MCF 10A (cell line): Measurements from ENCODE around the gene SST. TPM values are rescaled to one million over a fixed set of nuclear protein-coding genes. Genes with fewer than 3 reads are reported as not detected.
"Not testable (repeated sequence)": the region's sequence is repeated elsewhere in the genome, so short reads cannot be mapped to it uniquely, and the experiment has no call there.

Experiments
- BruUV-seq: library from RNA; stranded (reverse); fragments of 400-500 nt; replicated peaks from 2 replicates; lab custom pipeline; 2021; lab: Mats Ljungman, UMichigan
- CTCF ChIA-PET: fragments of 300-600 bp; sonication (Branson Sonifier 250); formaldehyde crosslinking; extraction: SDS; loops from one replicate; lab custom pipeline; 2021; ENCODE audit warnings: antibody characterized with exemption, inconsistent platforms; lab: Yijun Ruan, JAX
- POLR2A ChIA-PET: fragments of 300-600, 350-650 bp; sonication (Branson Sonifier 250); formaldehyde crosslinking; extraction: SDS; loops from one replicate; lab custom pipeline; 2020; ENCODE audit warnings: antibody characterized with exemption, inconsistent platforms; lab: Yijun Ruan, JAX
- DNase-seq: peaks from one replicate; pipeline ENCODE4 v3.0.0-alpha.2; 2018; ENCODE audit not compliant: unreplicated experiment
- H3K27ac Mint-ChIP-seq: one replicate; pipeline ENCODE4 v1.8.0; 2022; ENCODE audit warnings: mild to moderate bottlenecking, low read depth, mixed read lengths; ENCODE audit not compliant: unreplicated experiment
- H3K27me3 Mint-ChIP-seq: one replicate; pipeline ENCODE4 v1.8.0; 2022; ENCODE audit warnings: mixed read lengths; ENCODE audit not compliant: insufficient read depth, unreplicated experiment
- H3K36me3 Mint-ChIP-seq: one replicate; pipeline ENCODE4 v1.8.0; 2022; ENCODE audit warnings: mild to moderate bottlenecking, moderate library complexity, mixed read lengths; ENCODE audit not compliant: insufficient read depth, unreplicated experiment
- H3K4me1 Mint-ChIP-seq: one replicate; pipeline ENCODE4 v1.8.0; 2022; ENCODE audit warnings: mixed read lengths; ENCODE audit not compliant: insufficient read depth, unreplicated experiment
- H3K4me3 Mint-ChIP-seq: one replicate; pipeline ENCODE4 v1.8.0; 2022; ENCODE audit warnings: mild to moderate bottlenecking, moderate library complexity, mixed read lengths; ENCODE audit not compliant: unreplicated experiment
- H3K9me3 Mint-ChIP-seq: one replicate; pipeline ENCODE4 v1.8.0; 2022; ENCODE audit warnings: mixed read lengths; ENCODE audit not compliant: unreplicated experiment
- CTCF ChIP-seq: fragments of 200-600 bp; IDR thresholded peaks from one replicate; pipeline ENCODE4 v1.8.0; 2022; ENCODE audit warnings: antibody characterized with exemption, mild to moderate bottlenecking; ENCODE audit not compliant: unreplicated experiment
- intact Hi-C: fragments of 100-400 bp; cut with micrococcal nuclease; formaldehyde crosslinking; loops from 2 replicates; pipeline ENCODE4 v1.14.1; 2022
- total RNA-seq: library from RNA; stranded (reverse); gene quantifications from 2 replicates; pipeline ENCODE4 v1.2.3, GENCODE V29; 2022

Gene SST
- total RNA-seq, 1 experiment from 2014 or later, result not detected

GRCh38 chr3:187686621-187687273 is 16.6 kb upstream of the SST start:
- Mint-ChIP-seq H3K9me3 (peaks cover 11% of the 10 kb centered on the region), H3K27me3 (peaks cover 48% of the 10 kb centered on the region)

GRCh38 chr3:187685948-187686347 is 15.8 kb upstream of the SST start:
- CTCF ChIA-PET, result interaction anchor here (1.2 to 19.7 kb wide), 2 partner anchors 360 to 468 kb away, joined by 3 to 629 read pairs; no protein-coding TSS in a partner anchor
- Mint-ChIP-seq H3K4me1 (no peaks in the 10 kb centered on the region), H3K36me3 (no peaks in the 10 kb centered on the region), H3K27me3 (peaks cover 42% of the 10 kb centered on the region), H3K9me3 (peaks cover 11% of the 10 kb centered on the region), H3K27ac (no peak overlapping the region), H3K4me3 (no peak overlapping the region)
- DNase-seq, result no peak
- POLR2A ChIA-PET, result interaction anchor here (0.5 kb wide), 1 partner anchor 418 kb away, joined by 3 read pairs; no protein-coding TSS in a partner anchor
- TF ChIP-seq CTCF, result no peak
- BruUV-seq, result no TSS peak
- intact Hi-C loops, result no loop called here

More at GRCh38 chr3:187686621-187687273, 16.6 kb upstream of the SST start:
- no TSS peak for BruUV-seq
- no peaks in the 10 kb centered on the region for H3K36me3 Mint-ChIP-seq
- H3K4me3 Mint-ChIP-seq, result no peak overlapping the region
- TF ChIP-seq CTCF, result no peak
- CTCF ChIA-PET, result interaction anchor here (0.5 to 4.3 kb wide), 5 partner anchors 10 to 469 kb away, joined by 3 to 24 read pairs (median 4); no protein-coding TSS in a partner anchor
- POLR2A ChIA-PET, result interaction anchor here (0.6 kb wide), 1 partner anchor 441 kb away, joined by 3 read pairs; no protein-coding TSS in a partner anchor
- DNase-seq, result no peak
- intact Hi-C loops, result no loop called here
- H3K4me1 Mint-ChIP-seq, result no peaks in the 10 kb centered on the region
- H3K27ac Mint-ChIP-seq, result no peak overlapping the region

GRCh38 chr3:187684880-187685279 is 14.7 kb upstream of the SST start:
- Mint-ChIP-seq H3K36me3 (no peaks in the 10 kb centered on the region), H3K9me3 (peaks cover 11% of the 10 kb centered on the region), H3K4me1 (no peaks in the 10 kb centered on the region), H3K27ac (no peak overlapping the region), H3K4me3 (no peak overlapping the region), H3K27me3 (peaks cover 48% of the 10 kb centered on the region)
- TF ChIP-seq CTCF, result no peak
- intact Hi-C loops, result loop anchor here (1.0 kb wide), 1 partner anchor 29 kb away; no protein-coding TSS in a partner anchor
- no TSS peak for BruUV-seq
- CTCF ChIA-PET, result interaction anchor here (0.6 to 19.7 kb wide), 4 partner anchors 8 to 359 kb away, joined by 3 to 629 read pairs (median 4); no protein-coding TSS in a partner anchor
- POLR2A ChIA-PET, result no interaction called here
- no peak for DNase-seq

- TF ChIP-seq CTCF, result no peak
- ChIA-PET CTCF (interaction anchor here (0.5 to 19.7 kb wide), 6 partner anchors 9 to 834 kb away, joined by 3 to 629 read pairs (median 4); no protein-coding TSS in a partner anchor), POLR2A (no interaction called here)
- Mint-ChIP-seq H3K4me3 (no peak overlapping the region), H3K9me3 (peaks cover 11% of the 10 kb centered on the region), H3K27me3 (peaks cover 48% of the 10 kb centered on the region), H3K4me1 (no peaks in the 10 kb centered on the region), H3K36me3 (no peaks in the 10 kb centered on the region), H3K27ac (no peak overlapping the region)
- intact Hi-C loops, result loop anchor here (1.0 kb wide), 1 partner anchor 30 kb away; no protein-coding TSS in a partner anchor
- no peak for DNase-seq
- BruUV-seq, result no TSS peak
These were observed 14.2 kb upstream of the SST start for GRCh38 chr3:187684444-187684843.

GRCh38 chr3:187681756-187682155 is 11.6 kb upstream of the SST start:
- H3K4me3 Mint-ChIP-seq, H3K27ac Mint-ChIP-seq, BruUV-seq, H3K4me1 Mint-ChIP-seq, H3K36me3 Mint-ChIP-seq, intact Hi-C loops, DNase-seq: not testable (repeated sequence)
- Mint-ChIP-seq H3K9me3 (peaks cover 11% of the 10 kb centered on the region), H3K27me3 (peaks cover 52% of the 10 kb centered on the region)
- ChIA-PET CTCF (interaction anchor here (0.7 to 19.7 kb wide), 9 partner anchors 11 to 462 kb away, joined by 3 to 629 read pairs (median 8); partner anchors contain the start of gene BCL6), POLR2A (interaction anchor here (1.0 kb wide), 1 partner anchor 12 kb away, joined by 3 read pairs; no protein-coding TSS in a partner anchor)
